HS-5 (cell line): ENCODE data around the gene DNAJB6.
"Not testable (repeated sequence)": the region's sequence is repeated elsewhere in the genome, so short reads cannot be mapped to it uniquely, and the experiment has no call there.

Experiments used
- DNase-seq: peaks from one replicate; pipeline ENCODE4 v3.0.0-alpha.2; 2012; ENCODE audit warnings: low read depth

Gene DNAJB6

DNA sequence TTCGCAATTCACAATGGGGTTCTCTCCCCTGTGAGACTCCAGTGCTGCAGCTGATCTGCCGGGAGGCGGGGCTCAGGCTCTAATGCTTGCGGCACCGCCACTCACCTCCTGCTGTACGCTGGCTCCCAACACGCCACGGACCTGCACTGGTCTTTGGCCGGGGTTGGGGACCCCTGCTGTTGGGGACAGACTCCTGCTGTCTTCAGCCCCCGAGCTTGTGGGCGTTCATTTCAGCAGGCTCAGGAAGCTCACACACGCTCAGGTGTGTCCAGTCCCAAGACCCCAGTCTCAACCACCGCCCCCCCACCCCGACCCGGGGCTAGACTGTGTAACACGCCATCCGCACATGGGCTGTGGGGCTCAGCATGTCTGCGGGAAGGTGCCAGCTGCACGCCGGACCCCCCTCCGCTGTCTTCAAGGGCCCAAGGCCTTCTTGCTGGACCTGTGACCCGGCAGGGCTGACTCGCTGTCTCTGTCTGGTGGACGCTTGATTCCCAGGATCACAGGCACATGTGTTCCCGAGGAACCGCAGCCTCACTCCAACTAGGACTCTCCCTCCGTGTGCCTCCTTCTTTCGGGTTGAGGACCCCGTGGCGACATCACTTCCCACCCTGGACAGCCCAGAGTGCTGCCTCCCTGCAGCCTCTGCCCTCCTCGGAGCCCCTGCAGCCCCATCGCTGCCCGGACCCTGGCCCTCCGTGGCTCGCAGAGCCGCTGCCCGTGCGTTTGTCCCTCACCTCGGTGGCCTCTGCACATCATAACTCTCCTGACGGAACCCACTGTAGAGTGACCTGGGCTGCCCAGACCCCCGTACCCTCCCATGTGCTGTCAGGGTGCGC lies 106.4 kb downstream of the DNAJB6 start:
- no peak for DNase-seq

DNA sequence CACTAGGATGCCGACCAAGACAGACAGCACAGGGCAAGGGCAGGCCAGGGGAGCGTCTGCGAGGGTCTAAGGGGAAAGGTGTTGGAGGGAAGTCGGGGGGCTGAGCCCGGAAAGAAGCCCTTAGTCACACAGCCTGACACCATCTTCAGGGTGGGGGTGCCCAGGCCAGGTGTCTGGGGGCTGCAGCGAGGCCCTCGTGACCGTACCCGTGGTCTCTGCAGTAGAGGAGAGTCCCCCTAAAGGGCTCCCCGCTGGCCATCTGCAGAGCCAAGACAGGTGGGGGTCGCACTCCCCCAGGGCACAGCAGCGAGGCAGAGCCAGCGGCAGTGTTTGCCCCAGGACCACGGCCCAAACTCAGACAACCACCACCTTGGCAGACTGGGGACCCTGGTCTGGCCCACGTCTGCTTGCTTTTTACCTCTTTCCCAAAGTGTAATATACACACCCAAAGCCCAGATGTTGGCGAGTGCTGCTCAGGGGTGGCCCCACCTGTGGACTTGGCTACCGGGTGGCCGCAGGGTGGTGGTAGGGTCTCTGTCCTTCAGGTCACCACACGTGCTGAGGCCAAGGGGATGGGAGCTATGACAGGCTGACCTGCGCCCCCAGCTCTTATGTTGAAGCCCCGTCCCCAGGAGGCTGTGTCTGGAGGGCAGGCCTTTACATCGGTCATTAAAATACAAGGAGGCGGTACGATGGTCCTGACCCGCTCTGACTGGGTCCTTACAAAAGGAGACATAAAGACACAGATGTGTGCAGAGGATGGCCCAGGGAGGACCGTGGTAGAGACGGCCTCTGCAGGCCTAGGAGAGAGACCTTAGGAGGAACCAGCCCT lies 107.4 kb downstream of the DNAJB6 start:
- DNase-seq = no peak

DNA sequence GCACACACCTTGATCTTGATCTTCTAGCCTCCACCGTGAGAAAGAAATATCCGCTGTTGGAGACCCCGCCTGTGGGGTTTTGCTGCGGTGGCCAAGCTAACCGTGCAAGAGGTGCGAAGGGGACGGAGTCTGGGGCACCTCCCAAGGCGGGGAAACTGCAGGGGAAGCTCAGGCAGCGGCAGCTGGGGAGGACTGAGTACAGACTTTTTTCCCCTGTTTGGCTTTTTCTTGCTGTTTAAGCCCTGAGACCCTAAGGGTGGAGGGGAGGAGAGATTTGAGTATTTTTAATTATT lies 108.0 kb downstream of the DNAJB6 start:
- DNase-seq = no peak

DNA sequence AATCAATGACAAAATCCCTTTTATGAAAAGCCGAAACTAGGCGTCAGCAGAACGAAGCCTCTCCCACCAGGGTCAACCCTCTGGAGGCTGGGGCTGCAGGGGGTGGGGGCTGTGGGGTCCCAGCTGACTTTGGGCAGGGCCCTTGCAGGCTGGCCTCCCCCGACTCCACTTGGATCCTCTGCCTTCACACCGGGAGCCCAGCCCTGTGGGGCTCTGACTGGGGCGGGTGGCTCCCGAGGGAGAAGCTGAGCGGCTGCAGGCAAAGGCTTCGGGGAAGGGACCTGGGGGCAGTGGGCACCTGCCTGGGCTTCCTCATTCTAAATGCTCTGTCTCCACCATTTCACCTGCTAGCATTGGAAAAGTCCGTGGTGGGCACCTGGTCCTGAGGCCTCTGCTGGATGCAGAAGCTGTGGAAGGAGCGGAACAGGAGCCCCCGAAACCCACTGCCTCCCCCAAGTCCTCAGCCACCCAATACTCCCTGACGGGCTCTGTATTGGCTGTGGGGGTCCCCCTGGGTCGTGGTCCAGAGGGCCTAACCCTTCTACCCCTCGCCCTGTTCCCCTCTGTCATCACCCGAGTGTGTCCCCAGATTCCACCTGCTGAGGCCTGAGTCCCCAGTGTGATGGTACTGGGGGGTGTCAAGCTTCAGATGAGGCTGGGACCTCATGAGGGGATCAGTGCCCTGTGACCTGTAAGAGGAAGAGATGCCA lies 108.6 kb downstream of the DNAJB6 start:
- no peak for DNase-seq

DNA sequence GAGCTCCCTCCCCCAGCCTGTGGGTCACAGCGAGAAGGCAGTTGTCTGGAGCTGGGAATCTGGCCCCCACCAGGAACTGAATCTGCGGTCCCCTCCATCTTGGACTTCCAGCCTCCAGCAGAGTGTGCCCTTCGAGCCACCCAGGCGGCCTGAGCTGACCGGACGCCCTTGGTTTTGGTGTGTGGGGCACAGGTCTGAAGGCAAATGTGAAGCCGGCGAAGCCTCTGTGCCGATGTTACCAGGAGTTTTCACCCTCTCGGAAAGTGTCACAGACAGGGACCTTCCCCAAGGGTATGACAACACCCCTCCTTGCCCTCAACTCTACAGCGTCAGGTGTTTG lies 109.1 kb downstream of the DNAJB6 start:
- DNase-seq = no peak

DNA sequence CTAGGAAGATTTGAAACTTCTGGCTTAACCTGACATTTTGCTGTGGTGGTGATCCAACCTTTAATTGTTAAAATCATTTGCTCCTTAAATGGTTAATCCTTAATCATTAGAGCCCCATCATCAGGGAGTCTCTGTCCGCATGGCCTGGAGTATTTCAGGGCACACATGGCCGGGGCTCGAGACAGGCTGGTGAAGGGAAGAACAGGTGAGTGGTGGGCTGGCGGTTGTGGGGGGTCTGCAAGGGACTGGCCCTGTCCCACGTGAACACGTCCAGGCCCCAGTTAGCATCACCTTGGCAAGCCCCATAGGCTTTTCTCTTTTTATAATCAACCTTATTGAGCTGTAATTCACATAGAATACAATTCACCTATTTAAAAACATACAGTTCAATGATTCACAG lies 109.5 kb downstream of the DNAJB6 start:
- no peak for DNase-seq

DNA sequence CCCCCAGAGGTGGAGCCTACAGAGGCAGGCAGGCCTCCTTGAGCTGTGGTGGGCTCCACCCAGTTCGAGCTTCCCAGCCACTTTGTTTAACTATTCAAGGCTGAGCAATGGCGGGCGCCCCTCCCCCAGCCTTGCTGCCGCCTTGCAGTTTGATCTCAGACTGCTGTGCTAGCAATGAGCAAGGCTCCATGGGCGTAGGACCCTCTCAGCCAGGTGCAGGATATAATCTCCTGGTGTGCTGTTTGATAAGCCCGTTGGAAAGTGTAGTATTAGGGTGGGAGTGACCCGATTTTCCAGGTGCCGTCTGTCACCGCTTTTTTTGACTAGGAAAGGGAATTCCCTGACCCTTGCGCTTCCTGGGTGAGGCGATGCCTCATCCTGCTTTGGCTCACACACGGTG lies 117.2 kb downstream of the DNAJB6 start:
- not testable (repeated sequence) for DNase-seq

DNA sequence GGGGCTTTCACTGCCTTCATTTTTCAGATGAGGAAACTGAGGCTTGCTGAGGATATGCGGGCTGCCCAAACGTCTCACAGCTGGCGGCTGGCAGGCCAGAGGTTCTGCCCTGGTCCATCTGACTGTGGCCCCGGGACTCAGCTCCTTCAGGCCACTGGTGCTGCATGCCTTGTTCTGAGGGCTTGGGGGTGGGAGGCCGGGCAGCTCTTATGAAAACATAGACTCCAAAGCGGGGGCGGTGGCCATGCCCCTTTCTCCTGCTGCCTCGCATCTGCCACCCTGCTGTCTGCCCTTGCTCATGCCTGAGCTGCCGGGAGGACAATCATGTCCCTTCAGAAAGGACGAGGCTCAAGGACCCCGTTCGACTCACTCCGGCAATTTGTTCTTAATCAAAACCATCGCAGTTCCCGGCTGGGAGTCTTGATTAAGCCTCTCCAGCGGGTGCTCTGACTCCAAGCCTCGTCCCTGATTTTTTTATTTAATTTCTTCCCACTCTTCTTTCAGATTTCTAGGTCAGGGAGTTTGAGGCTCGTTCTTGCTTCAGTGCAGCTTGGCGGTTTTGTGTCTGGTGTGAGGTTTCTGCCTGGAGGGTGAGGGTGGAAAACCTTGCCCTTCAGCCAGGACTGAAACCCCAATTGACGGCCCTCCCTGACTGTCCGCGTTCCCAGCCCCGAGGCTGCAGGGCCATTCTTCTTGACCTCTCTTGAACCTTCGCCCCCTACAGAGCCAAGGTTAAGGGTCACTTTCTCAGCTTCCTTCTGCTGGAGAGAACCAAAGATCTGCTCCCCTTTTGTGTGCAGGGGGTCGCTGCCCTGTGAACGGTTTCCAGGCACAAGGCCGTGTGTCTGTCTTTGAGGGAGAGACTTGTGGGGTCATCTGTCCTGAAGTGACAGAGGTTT lies 120.8 kb downstream of the DNAJB6 start:
- DNase-seq = no peak

DNA sequence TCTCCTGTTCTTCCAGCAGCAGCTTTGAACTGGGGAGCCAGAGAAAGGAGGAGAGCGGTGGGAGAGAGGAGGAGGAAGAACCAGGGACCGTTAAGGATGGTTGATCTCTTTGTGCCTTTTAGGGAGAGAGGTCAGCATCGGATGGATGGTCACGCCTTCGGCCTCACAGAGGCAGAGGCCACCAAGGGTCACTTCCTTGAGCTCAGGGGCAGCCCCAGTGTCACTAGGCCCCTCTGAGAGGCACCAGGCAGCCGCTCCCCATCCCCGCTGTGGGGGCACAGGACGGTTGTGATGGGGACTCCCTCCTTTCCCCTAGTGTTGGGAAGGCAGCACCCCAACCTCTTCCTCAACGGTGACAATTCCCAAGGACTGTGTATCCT lies 121.4 kb downstream of the DNAJB6 start:
- DNase-seq = no peak

DNA sequence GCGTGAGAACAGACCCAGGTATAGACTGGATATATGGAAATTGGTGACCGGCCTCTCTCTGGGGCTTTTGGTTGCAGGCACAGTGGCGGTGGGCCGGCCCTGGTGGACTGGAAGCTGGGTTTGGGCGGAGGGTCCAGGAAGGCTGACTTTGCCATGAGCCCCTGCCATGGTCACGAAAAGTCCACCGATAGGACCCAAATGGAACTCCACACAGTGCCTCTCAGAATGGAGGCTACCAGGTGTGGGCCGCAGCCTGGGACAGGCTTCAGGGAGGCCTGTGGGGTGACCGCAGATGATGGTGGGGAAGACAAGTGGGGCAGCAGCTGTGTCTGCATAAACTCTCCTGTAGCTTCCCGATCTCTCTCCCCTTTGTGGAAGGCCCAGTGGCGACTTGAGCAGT lies 123.2 kb downstream of the DNAJB6 start:
- DNase-seq = no peak

DNA sequence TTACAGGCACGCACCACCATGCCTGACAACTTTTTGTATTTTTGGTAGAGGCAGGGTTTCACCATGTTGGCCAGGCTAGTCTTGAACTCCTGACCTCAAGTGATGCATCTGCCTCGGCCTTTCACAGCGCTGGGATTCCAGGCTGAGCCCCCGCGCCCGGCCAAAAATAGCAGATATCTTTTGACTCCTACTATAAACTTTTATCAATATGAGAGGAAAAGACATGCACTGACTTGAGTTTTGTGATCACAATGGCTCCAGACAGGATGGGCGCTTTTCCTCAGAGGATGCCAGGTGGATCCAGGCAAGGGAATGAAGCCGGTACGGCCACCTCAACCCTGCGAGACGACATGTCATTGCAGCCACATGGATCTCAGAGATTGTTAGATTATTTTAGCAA lies 123.9 kb downstream of the DNAJB6 start:
- no peak for DNase-seq

DNA sequence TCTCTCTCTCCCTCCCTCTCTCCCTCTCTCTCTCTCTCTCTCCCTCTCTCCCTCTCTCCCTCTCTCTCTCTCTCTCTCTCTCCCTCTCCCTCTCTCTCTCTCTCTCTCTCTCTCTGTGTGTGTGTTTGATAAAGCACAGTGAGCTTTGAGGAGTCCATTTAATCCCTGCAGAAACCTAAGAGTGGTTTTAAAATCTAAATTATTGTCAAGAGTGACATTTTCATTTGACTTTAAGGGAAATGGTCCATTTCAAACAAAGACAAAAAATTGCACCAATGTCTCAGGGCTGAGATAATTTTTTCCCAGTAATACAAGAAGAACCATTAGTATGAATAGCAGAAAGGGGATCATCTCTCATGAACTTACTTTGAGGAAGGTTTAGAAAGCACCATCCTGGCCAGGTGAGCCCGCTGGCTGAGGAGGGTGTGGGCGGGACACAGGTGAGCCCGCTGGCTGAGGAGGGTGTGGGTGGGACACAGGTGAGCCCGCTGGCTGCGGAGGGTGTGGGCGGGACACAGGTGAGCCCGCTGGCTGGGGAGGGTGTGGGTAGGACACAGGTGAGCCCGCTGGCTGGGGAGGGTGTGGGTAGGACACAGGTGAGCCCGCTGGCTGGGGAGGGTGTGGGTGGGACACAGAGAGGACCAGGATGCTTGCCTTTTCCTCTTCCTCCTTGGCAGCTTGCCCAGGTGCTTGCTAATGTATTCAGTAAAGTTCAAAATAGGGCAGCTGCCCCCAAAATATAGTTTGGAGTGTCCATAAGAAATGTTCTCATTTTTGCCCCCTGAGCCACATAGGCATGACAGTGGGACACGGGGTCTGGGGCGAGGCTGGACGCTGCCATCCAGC lies 125.0 kb downstream of the DNAJB6 start:
- DNase-seq = no peak

DNA sequence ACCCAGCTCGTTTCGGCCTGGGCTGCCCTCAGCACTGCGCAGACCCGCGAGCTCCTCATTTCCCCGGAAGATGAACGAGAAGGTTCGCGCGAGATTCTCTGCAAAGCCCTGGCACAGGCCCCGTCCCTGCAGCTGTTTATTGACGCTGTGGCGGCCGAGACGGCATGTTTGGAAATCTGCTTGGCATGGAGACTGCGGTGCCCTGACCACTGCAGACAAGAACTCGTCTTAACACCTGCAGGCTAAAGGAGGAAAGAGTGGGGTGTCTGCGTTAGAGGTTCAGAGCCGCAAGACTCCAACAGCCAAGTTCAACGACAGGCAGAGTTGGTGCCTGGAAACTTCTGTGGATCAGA lies 125.6 kb downstream of the DNAJB6 start:
- DNase-seq = no peak

DNA sequence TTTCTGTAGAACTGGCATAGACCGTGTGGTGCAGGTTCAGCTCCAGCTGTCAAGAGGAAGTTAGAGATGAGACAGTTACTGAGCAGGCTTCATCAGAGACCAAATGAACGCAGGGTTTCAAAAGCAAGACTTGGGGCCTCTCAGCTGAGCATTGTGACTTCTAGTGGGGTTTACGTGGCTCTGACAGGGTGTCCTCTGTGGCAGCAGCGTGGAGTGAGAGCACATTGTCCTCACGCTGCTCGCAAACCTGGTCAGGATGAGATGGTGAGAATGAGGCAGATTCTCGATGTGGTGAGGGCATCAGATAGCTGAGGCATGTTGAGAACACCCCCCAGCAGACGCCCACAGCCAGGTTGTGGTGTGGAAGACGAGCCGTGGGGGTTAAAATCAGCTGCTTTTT lies 126.0 kb downstream of the DNAJB6 start:
- DNase-seq = no peak

DNA sequence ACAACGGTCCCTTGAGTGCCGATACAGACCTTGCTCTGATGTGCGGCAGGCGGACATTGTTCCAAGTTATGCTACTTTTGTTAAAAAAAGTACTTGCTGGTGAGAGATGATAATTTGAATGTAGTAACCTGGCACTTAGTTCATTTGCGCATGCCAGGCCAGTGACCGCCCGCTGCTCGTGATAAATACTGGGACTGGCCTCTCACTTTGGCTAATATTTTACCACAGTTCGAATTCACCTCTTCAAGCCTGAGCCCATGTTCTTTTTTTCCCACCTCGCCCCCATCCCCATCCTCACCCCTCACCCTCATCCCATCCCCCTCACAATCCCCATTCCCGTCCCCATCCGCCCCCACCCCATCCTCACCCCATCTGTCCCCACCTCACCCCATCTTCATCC lies 126.4 kb downstream of the DNAJB6 start:
- DNase-seq = no peak

DNA sequence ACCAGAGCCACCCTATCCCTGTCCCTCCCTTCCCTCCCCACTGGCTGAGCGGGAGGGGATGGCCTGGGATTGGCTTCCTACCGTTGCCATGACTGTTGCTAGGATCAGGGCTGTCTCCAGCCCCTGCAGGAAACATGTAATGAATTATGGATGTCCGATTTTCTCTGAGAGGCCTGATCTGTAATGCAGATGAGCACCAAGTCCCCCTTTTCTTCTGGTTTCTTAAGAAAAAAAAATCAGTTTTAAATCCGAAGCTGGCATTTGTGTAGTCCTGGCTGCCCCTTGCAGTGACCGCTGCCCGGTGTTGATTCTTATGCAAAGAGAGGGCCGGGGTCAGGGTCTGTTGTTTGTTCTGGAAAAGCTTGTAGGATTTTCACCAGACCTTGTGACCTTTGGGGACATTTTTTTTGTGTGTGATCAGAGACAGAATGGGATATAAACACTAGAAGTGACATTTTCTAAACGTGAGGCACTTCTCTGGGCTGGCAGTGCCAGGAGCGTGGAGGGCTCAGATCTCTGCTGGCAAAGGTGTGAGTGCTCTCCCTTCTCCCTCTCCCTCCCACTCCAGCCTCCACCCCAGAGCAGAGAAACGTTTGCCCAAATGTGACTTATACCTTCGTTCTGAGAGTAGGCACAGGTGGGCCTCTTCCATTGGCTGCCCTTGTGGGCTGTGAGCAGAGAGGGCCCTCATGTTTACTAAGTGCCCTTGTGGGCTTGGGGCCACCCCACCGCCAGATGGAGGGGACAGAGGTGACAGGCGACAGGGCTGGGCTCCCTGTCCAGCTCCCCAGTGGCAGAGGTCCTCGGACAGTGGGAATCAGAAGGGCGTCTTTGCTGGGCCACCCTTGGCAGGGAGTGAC lies 127.5 kb downstream of the DNAJB6 start:
- no peak for DNase-seq

DNA sequence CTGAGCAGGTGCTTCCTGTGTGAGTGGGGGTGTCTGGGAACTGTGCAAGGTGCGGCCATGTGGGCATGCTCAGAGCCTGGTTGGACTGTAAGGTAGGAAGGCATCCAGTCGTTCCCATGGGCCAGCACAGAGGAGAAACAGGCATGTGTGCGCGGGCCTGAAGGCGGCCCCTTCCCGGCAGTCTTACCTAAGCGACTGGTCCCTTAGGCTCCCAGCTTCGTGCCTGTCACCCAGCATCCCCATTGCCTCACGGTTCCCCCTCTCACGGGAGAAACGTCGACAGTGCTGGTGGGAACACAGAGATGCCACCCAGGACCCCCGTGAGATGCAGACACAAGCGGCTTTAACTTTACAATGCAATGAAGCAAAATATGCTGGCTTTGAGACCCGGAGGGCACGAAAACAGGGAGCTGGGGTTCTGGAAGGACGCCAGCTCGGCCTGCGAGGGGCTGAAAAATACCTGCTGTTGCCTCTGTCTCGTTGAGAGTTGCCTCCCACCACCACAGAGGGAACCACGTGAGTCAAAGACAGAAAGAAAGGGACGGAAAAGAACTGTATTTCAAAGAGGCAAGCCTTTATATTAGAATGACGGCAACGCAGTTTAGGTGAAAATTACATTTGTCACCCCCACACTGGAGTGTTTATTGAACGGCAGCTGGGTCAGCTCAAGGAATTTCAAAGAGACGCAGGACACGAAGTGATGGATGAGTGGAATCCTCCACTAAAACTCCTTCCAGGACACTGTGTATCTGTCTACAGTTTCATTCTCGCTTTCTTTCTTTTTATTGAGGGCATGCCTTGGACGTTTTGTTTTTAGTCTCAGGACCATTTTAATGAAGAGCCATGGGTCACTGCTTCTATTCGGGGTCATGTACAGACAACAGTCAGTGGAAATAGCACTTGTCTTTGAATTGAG lies 128.4 kb downstream of the DNAJB6 start:
- DNase-seq = no peak

DNA sequence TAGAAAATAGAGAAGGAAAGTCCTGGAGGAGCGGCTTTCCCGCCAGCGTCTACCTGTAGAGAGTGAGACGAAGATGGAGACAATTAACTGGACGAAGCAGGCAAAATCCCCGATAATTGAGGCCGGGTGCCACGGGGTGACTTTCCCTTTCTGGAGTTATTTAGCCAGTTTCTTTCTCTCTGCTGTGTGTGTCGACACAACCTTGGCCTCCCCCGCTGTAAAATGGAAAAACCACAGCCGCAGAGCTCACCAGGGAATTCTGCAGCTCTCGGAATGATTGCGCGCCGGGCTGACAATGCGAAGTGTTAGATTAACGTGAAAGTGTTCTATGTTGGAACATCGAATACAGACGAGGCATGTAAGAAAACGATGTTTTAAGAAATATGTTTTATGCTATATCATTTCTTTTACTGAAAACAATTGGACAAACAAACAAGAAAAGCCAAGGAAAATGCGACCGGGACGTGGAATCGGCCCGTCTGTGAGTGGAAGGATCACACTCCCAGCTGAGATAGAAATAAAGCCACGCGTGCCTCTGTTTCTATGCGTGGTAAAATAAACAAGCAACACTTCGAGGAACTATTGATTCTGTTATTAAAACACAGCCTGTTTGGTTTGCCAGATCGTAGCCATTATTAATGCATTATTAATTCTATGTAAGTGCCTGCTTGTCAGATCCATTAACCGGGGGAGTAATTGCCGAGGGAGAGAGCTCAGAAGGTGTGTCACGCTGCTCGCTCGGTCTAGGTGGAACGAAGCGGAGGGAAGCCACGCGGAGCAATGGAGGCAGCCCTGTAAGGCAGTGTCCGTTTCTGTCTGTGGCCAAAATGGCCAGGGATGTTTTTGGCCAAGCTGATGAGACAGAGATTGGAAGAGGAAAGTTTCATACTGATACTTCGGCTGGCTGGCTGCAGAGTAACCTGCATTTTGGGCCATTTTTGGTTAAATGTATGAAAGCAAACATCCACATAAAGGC lies 129.4 kb downstream of the DNAJB6 start:
- no peak for DNase-seq
